Measurements from ENCODE around the gene FOXS1.

GRCh38 chr20:31861135-31861384 lies 15.7 kb upstream of the FOXS1 start:
- no peak for TF ChIP-seq POLR2A (IDR thresholded peaks at IDR 0.05)
- TF ChIP-seq, protein P1, sequence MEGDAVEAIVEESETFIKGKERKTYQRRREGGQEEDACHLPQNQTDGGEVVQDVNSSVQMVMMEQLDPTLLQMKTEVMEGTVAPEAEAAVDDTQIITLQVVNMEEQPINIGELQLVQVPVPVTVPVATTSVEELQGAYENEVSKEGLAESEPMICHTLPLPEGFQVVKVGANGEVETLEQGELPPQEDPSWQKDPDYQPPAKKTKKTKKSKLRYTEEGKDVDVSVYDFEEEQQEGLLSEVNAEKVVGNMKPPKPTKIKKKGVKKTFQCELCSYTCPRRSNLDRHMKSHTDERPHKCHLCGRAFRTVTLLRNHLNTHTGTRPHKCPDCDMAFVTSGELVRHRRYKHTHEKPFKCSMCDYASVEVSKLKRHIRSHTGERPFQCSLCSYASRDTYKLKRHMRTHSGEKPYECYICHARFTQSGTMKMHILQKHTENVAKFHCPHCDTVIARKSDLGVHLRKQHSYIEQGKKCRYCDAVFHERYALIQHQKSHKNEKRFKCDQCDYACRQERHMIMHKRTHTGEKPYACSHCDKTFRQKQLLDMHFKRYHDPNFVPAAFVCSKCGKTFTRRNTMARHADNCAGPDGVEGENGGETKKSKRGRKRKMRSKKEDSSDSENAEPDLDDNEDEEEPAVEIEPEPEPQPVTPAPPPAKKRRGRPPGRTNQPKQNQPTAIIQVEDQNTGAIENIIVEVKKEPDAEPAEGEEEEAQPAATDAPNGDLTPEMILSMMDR (IDR thresholded peaks at IDR 0.05): no peak

All from heart left ventricle (tissue), 13 donors.